Fibroblast of lung (primary cell): ENCODE data around the gene UBE2B. TPM values are rescaled to one million over a fixed set of nuclear protein-coding genes. Genes with fewer than 3 reads are reported as not detected.
A peak's percentile ranks its signal among the peaks of the same experiment; 100 is the strongest.

Source experiments
- DNase-seq, 2 donors: peaks; one replicate each; pipeline versions ENCODE4 v3.0.0 to v3.0.0-alpha.2; 2010; ENCODE audit warnings: low read depth in 2 of 2
- H2AFZ ChIP-seq: 2 replicates; pipeline ENCODE4 v1.5.1; 2012; ENCODE audit warnings: low read length, control low read depth, inconsistent platforms
- H3K27ac ChIP-seq: 2 replicates; pipeline ENCODE4 v1.5.1; 2011; ENCODE audit warnings: low read length, control low read depth; ENCODE audit not compliant: insufficient read depth
- H3K27me3 ChIP-seq: 2 replicates; pipeline ENCODE4 v1.5.1; 2011; ENCODE audit warnings: mild to moderate bottlenecking, low read length; ENCODE audit not compliant: control insufficient read depth, insufficient read depth
- H3K36me3 ChIP-seq: 2 replicates; pipeline ENCODE4 v1.5.1; 2011; ENCODE audit warnings: low read length; ENCODE audit not compliant: control insufficient read depth, insufficient read depth
- H3K4me1 ChIP-seq: 2 replicates; pipeline ENCODE4 v1.5.1; 2011; ENCODE audit warnings: low read length; ENCODE audit not compliant: control insufficient read depth, insufficient read depth; ENCODE audit errors: extremely low read depth
- H3K4me2 ChIP-seq: 2 replicates; pipeline ENCODE4 v1.5.1; 2011; ENCODE audit warnings: low read length, control low read depth; ENCODE audit not compliant: insufficient read depth; ENCODE audit errors: extremely low read depth
- H3K4me3 ChIP-seq, 4 experiments: fragments of 200-600 bp in 1 of 4; sonication (generic) in 1 of 4; replicated peaks in 1 of 4; 2 replicates each; pipeline ENCODE4 v1.5.1; 2011 to 2016; ENCODE audit warnings: low read length in 4 of 4, low read depth in 3 of 4, mild to moderate bottlenecking in 3 of 4, control low read depth in 2 of 4, inconsistent platforms in 1 of 4, mixed read lengths in 1 of 4; ENCODE audit not compliant: insufficient read depth in 1 of 4; ENCODE audit errors: control extremely low read depth in 1 of 4
- H3K79me2 ChIP-seq: 2 replicates; pipeline ENCODE4 v1.5.1; 2012; ENCODE audit warnings: mild to moderate bottlenecking, low read length, inconsistent platforms; ENCODE audit not compliant: control insufficient read depth, insufficient read depth
- H3K9ac ChIP-seq: 2 replicates; pipeline ENCODE4 v1.5.1; 2011; ENCODE audit warnings: mild to moderate bottlenecking, low read length, control low read depth; ENCODE audit not compliant: insufficient read depth
- H3K9me3 ChIP-seq: 2 replicates; pipeline ENCODE4 v1.5.1; 2012; ENCODE audit warnings: low read depth, low read length; ENCODE audit not compliant: control insufficient read depth, insufficient read depth
- H4K20me1 ChIP-seq: 2 replicates; pipeline ENCODE4 v1.5.1; 2011; ENCODE audit warnings: low read length; ENCODE audit not compliant: control insufficient read depth, insufficient read depth; ENCODE audit errors: extremely low read depth
- CTCF ChIP-seq, 2 donors: IDR thresholded peaks in 1 of 2; conservative IDR thresholded peaks in 1 of 2; 1 replicate in 1 of 2; 2 replicates in 1 of 2; pipeline ENCODE4 v1.5.1; 2011 to 2012; ENCODE audit warnings: low read length in 2 of 2, control low read depth in 1 of 2, inconsistent platforms in 1 of 2, low read depth in 1 of 2, mild to moderate bottlenecking in 1 of 2
- EZH2 ChIP-seq: IDR thresholded peaks from 2 replicates; pipeline ENCODE4 v1.5.1; 2012; ENCODE audit warnings: low read length, control low read depth, mild to moderate bottlenecking; ENCODE audit errors: missing control alignments
- polyA plus RNA-seq, 2 donors: library from polyadenylated mRNA; depleted of rRNA in 1 of 2; stranded (reverse) in 1 of 2; unstranded in 1 of 2; fragments of >200 nt; gene quantifications; 2 replicates each; pipeline ENCODE4 v1.2.1, GENCODE V29; 2011 to 2012; ENCODE audit warnings: missing spikeins in 1 of 2
- total RNA-seq: library from RNA; depleted of rRNA; stranded (reverse); fragments of >200 nt; gene quantifications from 2 replicates; pipeline ENCODE4 v1.2.1, GENCODE V29; 2014

UBE2B gene
- total and polyA plus RNA-seq, 2 donors (not counting 1 experiment from before 2014, with no cell fraction given) = 31.9 to 93.2 TPM

GRCh38 chr5:134410822-134411221 is 39.5 kb downstream of the UBE2B start:
- Histone ChIP-seq H3K9ac (no peak overlapping the region), H3K27ac (peak overlapping the region; percentile 62), H2AFZ (no peak overlapping the region), H3K4me1 (peaks cover 8% of the 10 kb centered on the region), H3K36me3 (no peaks in the 10 kb centered on the region), H3K9me3 (no peaks in the 10 kb centered on the region), H3K27me3 (no peaks in the 10 kb centered on the region), H4K20me1 (no peaks in the 10 kb centered on the region), H3K4me3 (peak overlapping the region; percentile 82 to 96 (median 84)), H3K4me2 (peak overlapping the region; percentile 90), H3K79me2 (peaks cover 13% of the 10 kb centered on the region)
- DNase-seq = no peak
- TF ChIP-seq CTCF (conservative IDR thresholded peaks at IDR 0.05 in 1 of 2, IDR thresholded peaks at IDR 0.05 in 1 of 2; ENCODE audit: low read depth in 1 of 2, low read length in 2 of 2) (no peak), EZH2 (no peak)

- H3K27ac ChIP-seq = peak overlapping the region; percentile 62
- TF ChIP-seq CTCF (conservative IDR thresholded peaks at IDR 0.05 in 1 of 2, IDR thresholded peaks at IDR 0.05 in 1 of 2; ENCODE audit: low read depth in 1 of 2, low read length in 2 of 2) (no peak), EZH2 (no peak)
Observed at GRCh38 chr5:134411228-134411545, 39.8 kb downstream of the UBE2B start.

GRCh38 chr5:134411546-134412266 is 40.3 kb downstream of the UBE2B start, which contains the start of gene CDKN2AIPNL:
CDKN2AIPNL (minus strand) TSS chr5:134411881; CDS start chr5:134411854, 27 bp downstream.
- Histone ChIP-seq H3K4me1 (peaks cover 4% of the 10 kb centered on the region), H3K9ac (peak within 1 kb of the TSS; percentile 75), H3K9me3 (no peaks in the 10 kb centered on the region), H3K4me2 (peak within 1 kb of the TSS; percentile 90), H3K79me2 (peaks cover 13% of the 10 kb centered on the region), H3K27ac (peak within 1 kb of the TSS; percentile 62), H3K27me3 (no peaks in the 10 kb centered on the region), H2AFZ (peak within 1 kb of the TSS; percentile 83), H4K20me1 (no peaks in the 10 kb centered on the region), H3K36me3 (no peaks in the 10 kb centered on the region), H3K4me3 (peak within 1 kb of the TSS; percentile 82 to 96 (median 84))
- DNase-seq = peak; percentile 84 to 88
- TF ChIP-seq EZH2 (no peak), CTCF (conservative IDR thresholded peaks at IDR 0.05 in 1 of 2, IDR thresholded peaks at IDR 0.05 in 1 of 2; ENCODE audit: low read depth in 1 of 2, low read length in 2 of 2) (peak; percentile 57 to 58)

More at GRCh38 chr5:134411228-134411545, 39.8 kb downstream of the UBE2B start:
- Histone ChIP-seq H3K27me3 (no peaks in the 10 kb centered on the region), H2AFZ (peak overlapping the region; percentile 48), H3K9ac (peak overlapping the region; percentile 75), H3K4me2 (peak overlapping the region; percentile 90), H3K36me3 (no peaks in the 10 kb centered on the region), H3K9me3 (no peaks in the 10 kb centered on the region), H3K79me2 (peaks cover 13% of the 10 kb centered on the region), H3K4me1 (peaks cover 6% of the 10 kb centered on the region), H4K20me1 (no peaks in the 10 kb centered on the region), H3K4me3 (peak overlapping the region; percentile 82 to 96 (median 84))
- no peak for DNase-seq
